ENCODE measurements around the gene FGL2.
"Not testable (repeated sequence)": the region's sequence is repeated elsewhere in the genome, so short reads cannot be mapped to it uniquely, and the experiment has no call there.

- not testable (repeated sequence) for TF ChIP-seq POLR2AphosphoS5 (IDR thresholded peaks at IDR 0.05); POLR2A (IDR thresholded peaks at IDR 0.05; ENCODE audit: low read depth); EP300 (IDR thresholded peaks at IDR 0.05)
- TF ChIP-seq, protein P1, sequence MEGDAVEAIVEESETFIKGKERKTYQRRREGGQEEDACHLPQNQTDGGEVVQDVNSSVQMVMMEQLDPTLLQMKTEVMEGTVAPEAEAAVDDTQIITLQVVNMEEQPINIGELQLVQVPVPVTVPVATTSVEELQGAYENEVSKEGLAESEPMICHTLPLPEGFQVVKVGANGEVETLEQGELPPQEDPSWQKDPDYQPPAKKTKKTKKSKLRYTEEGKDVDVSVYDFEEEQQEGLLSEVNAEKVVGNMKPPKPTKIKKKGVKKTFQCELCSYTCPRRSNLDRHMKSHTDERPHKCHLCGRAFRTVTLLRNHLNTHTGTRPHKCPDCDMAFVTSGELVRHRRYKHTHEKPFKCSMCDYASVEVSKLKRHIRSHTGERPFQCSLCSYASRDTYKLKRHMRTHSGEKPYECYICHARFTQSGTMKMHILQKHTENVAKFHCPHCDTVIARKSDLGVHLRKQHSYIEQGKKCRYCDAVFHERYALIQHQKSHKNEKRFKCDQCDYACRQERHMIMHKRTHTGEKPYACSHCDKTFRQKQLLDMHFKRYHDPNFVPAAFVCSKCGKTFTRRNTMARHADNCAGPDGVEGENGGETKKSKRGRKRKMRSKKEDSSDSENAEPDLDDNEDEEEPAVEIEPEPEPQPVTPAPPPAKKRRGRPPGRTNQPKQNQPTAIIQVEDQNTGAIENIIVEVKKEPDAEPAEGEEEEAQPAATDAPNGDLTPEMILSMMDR (IDR thresholded peaks at IDR 0.05) = not testable (repeated sequence)
Observed at GRCh38 chr7:77154917-77155464, 44.6 kb downstream of the FGL2 start.

All from esophagus muscularis mucosa (tissue), 4 donors.